ENCODE results near the gene DPP7. TPM values are rescaled to one million over a fixed set of nuclear protein-coding genes. Genes with fewer than 3 reads are reported as not detected.

DPP7 gene
- total and polyA plus RNA-seq, 2 experiments from 2014 or later: 19.7 to 26.8 TPM

GRCh38 chr9:137077010-137077747 lies 37.4 kb downstream of the DPP7 start, which contains the start of gene UAP1L1:
TSS of gene UAP1L1 (plus strand) at chr9:137077517. CDS start at chr9:137077533, 16 bp downstream.
- peak; percentile 74 for DNase-seq (ENCODE audit: low spot score)
- H3K36me3 ChIP-seq (ENCODE audit: insufficient read depth): no peaks in the 10 kb centered on the region
- Mint-ChIP-seq H3K36me3 (ENCODE audit: low read depth) (no peaks in the 10 kb centered on the region), H3K27me3 (ENCODE audit: insufficient read depth, low read depth, poor library complexity) (peaks cover 46% of the 10 kb centered on the region), H3K27ac (no peak within 1 kb of the TSS), H3K4me3 (peak within 1 kb of the TSS; percentile 70), H3K4me1 (peaks cover 13% of the 10 kb centered on the region), H3K9me3 (no peaks in the 10 kb centered on the region)
- peaks cover 40% of the 10 kb centered on the region for H3K27me3 ChIP-seq (ENCODE audit: insufficient read depth)
- peak within 1 kb of the TSS; percentile 76; the same call in 1 of the 2 replicates for H2AFZ ChIP-seq
- TF ChIP-seq CREB1 (CRISPR knock-in tag; IDR thresholded peaks at IDR 0.05; ENCODE audit: low read depth): no peak
- TF ChIP-seq POLR2AphosphoS5 (IDR thresholded peaks at IDR 0.05; ENCODE audit: low read depth): peak; percentile 50; the same call in 1 of the 2 replicates
- no peak for TF ChIP-seq ZNF114 (CRISPR knock-in tag; IDR thresholded peaks at IDR 0.05)
- TF ChIP-seq EZH2 (IDR thresholded peaks at IDR 0.05; ENCODE audit: low read depth, unreplicated experiment): peak; percentile 32
- no peak for TF ChIP-seq NANOG (IDR thresholded peaks at IDR 0.05; ENCODE audit: borderline replicate concordance)
- no peak for TF ChIP-seq EZH2phosphoT487 (IDR thresholded peaks at IDR 0.05; ENCODE audit: unreplicated experiment)
- 0 out of 2 replicates have a peak, but pooled peaks cover 6% of the 10 kb centered on the region for H4K20me1 ChIP-seq (replicated peaks; ENCODE audit: insufficient read depth)
- peak within 1 kb of the TSS; percentile 88 for H3K4me2 ChIP-seq
- peaks cover 24% of the 10 kb centered on the region for H3K4me1 ChIP-seq (ENCODE audit: insufficient read depth)
- H3K9me2 ChIP-seq (ENCODE audit: insufficient read depth): no peaks in the 10 kb centered on the region
- H3F3A ChIP-seq (replicated peaks; ENCODE audit: low read depth): peaks cover 27% of the 10 kb centered on the region
- peak; percentile 10 for ATAC-seq
- peak within 1 kb of the TSS; percentile 64 for H3K4me3 ChIP-seq
- H3K79me2 ChIP-seq (replicated peaks; ENCODE audit: insufficient read depth): no peaks in the 10 kb centered on the region
- no peak within 1 kb of the TSS for H3K27ac ChIP-seq (ENCODE audit: low read depth)

GRCh38 chr9:137076636-137077009 lies 37.9 kb downstream of the DPP7 start:
- peak; percentile 53 for DNase-seq (ENCODE audit: low spot score)
- no peak overlapping the region for H3K27ac Mint-ChIP-seq
- Histone ChIP-seq H3K79me2 (replicated peaks; ENCODE audit: insufficient read depth) (no peaks in the 10 kb centered on the region), H3K27me3 (ENCODE audit: insufficient read depth) (peaks cover 40% of the 10 kb centered on the region), H3K27ac (ENCODE audit: low read depth) (no peak overlapping the region), H3K4me3 (peak overlapping the region; percentile 64), H2AFZ (peak overlapping the region; percentile 76; the same call in 1 of the 2 replicates), H3K9me2 (ENCODE audit: insufficient read depth) (no peaks in the 10 kb centered on the region), H3F3A (replicated peaks; ENCODE audit: low read depth) (peaks cover 27% of the 10 kb centered on the region), H4K20me1 (replicated peaks; ENCODE audit: insufficient read depth) (0 out of 2 replicates have a peak, but pooled peaks cover 6% of the 10 kb centered on the region), H3K4me1 (ENCODE audit: insufficient read depth) (peaks cover 24% of the 10 kb centered on the region), H3K36me3 (ENCODE audit: insufficient read depth) (no peaks in the 10 kb centered on the region), H3K4me2 (peak overlapping the region; percentile 88)
- H3K4me1 Mint-ChIP-seq: peaks cover 13% of the 10 kb centered on the region
- no peaks in the 10 kb centered on the region for H3K9me3 Mint-ChIP-seq
- ATAC-seq: peak; percentile 9
- H3K27me3 Mint-ChIP-seq (ENCODE audit: insufficient read depth, low read depth, poor library complexity): peaks cover 46% of the 10 kb centered on the region
- peak overlapping the region; percentile 57 for H3K4me3 Mint-ChIP-seq
- H3K36me3 Mint-ChIP-seq (ENCODE audit: low read depth): no peaks in the 10 kb centered on the region
- TF ChIP-seq POLR2AphosphoS5 (IDR thresholded peaks at IDR 0.05; ENCODE audit: low read depth) (no peak), NANOG (IDR thresholded peaks at IDR 0.05; ENCODE audit: borderline replicate concordance) (no peak), JUNB (IDR thresholded peaks at IDR 0.05; ENCODE audit: unreplicated experiment) (no peak), EZH2phosphoT487 (IDR thresholded peaks at IDR 0.05; ENCODE audit: unreplicated experiment) (no peak), ZNF114 (CRISPR knock-in tag; IDR thresholded peaks at IDR 0.05) (no peak), EZH2 (IDR thresholded peaks at IDR 0.05; ENCODE audit: low read depth, unreplicated experiment) (no peak), CTCF (conservative IDR thresholded peaks at IDR 0.05; ENCODE audit: low read depth in 2 of 2) (no peak), ZNF462 (CRISPR knock-in tag; IDR thresholded peaks at IDR 0.05) (no peak), ZNF331 (CRISPR knock-in tag; IDR thresholded peaks at IDR 0.05; ENCODE audit: low read depth) (no peak), ETS1 (IDR thresholded peaks at IDR 0.05) (no peak), CREB1 (CRISPR knock-in tag; IDR thresholded peaks at IDR 0.05; ENCODE audit: low read depth) (no peak)
